Astrocyte (in vitro differentiated cells and primary cell): ENCODE results near the gene ACER1.

Experiments used
- EZH2 ChIP-seq: IDR thresholded peaks from 2 replicates; pipeline ENCODE4 v1.6.1; 2012; ENCODE audit warnings: mild to moderate bottlenecking, low read length, inconsistent platforms; ENCODE audit not compliant: insufficient read depth
- TF ChIP-seq, protein P1 (sequence below): IDR thresholded peaks from 2 replicates; pipeline ENCODE4 v1.5.1; 2011; ENCODE audit warnings: low read depth, mild to moderate bottlenecking, inconsistent platforms, low read length, moderate library complexity; ENCODE audit not compliant: insufficient read depth

DNA sequence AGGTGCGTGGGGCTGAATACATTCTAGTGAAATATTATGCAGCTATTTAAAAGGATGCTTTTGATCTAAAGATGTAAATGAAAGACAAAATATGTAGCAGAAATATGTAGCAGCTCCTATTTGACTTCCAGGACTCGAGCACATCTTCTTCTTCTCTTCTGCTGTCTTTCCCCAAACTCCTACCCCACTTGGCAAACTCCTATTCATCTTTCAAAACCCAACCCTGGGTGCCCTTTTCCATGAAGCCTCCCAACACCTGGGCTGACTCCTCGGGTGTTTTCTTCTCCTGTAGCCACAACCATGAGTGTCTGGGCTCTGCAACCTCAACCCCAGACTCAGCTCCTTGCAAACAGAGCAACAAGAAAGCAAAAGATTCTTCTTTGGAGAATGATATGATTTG, 11.1 kb downstream of the ACER1 start:
- TF ChIP-seq, protein P1, sequence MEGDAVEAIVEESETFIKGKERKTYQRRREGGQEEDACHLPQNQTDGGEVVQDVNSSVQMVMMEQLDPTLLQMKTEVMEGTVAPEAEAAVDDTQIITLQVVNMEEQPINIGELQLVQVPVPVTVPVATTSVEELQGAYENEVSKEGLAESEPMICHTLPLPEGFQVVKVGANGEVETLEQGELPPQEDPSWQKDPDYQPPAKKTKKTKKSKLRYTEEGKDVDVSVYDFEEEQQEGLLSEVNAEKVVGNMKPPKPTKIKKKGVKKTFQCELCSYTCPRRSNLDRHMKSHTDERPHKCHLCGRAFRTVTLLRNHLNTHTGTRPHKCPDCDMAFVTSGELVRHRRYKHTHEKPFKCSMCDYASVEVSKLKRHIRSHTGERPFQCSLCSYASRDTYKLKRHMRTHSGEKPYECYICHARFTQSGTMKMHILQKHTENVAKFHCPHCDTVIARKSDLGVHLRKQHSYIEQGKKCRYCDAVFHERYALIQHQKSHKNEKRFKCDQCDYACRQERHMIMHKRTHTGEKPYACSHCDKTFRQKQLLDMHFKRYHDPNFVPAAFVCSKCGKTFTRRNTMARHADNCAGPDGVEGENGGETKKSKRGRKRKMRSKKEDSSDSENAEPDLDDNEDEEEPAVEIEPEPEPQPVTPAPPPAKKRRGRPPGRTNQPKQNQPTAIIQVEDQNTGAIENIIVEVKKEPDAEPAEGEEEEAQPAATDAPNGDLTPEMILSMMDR: no peak
- no peak for TF ChIP-seq EZH2
